Neural progenitor cell (in vitro differentiated cells): ENCODE data around the gene SCML1.

Source experiments
- EZH2 ChIP-seq: fragments of 200-600 bp; sonication (generic); IDR thresholded peaks from 2 replicates; pipeline ENCODE4 v1.6.1; 2017; ENCODE audit warnings: antibody characterized with exemption, mild to moderate bottlenecking, moderate library complexity
- TF ChIP-seq, protein P1 (sequence below): fragments of 200-600 bp; sonication (generic); IDR thresholded peaks from 2 replicates; pipeline ENCODE4 v1.5.1; 2017; ENCODE audit warnings: antibody characterized with exemption, mild to moderate bottlenecking

DNA sequence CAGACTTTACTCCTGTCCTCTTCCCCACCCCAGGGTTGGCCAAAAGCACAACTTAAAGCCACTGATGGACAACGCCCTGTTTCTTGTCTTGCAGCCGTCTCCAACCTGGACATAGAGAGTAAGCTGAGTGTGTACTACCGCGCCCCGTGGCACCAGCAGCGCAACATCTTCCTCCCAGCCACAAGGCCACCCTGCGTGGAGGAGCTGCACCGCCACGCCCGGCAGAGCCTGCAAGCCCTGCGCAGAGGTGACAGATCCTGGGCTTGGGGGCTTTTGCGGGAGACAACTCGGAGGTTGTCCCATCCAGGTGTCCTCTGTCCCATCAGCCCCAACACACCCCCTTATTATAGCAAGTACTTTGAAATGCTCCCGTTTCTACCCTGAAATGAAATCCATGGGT lies 49.6 kb upstream of the SCML1 start:
- no peak for TF ChIP-seq EZH2
- TF ChIP-seq, protein P1, sequence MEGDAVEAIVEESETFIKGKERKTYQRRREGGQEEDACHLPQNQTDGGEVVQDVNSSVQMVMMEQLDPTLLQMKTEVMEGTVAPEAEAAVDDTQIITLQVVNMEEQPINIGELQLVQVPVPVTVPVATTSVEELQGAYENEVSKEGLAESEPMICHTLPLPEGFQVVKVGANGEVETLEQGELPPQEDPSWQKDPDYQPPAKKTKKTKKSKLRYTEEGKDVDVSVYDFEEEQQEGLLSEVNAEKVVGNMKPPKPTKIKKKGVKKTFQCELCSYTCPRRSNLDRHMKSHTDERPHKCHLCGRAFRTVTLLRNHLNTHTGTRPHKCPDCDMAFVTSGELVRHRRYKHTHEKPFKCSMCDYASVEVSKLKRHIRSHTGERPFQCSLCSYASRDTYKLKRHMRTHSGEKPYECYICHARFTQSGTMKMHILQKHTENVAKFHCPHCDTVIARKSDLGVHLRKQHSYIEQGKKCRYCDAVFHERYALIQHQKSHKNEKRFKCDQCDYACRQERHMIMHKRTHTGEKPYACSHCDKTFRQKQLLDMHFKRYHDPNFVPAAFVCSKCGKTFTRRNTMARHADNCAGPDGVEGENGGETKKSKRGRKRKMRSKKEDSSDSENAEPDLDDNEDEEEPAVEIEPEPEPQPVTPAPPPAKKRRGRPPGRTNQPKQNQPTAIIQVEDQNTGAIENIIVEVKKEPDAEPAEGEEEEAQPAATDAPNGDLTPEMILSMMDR, result no peak
